PC-3 (cell line): Measurements from ENCODE around the gene GLDC. TPM values are rescaled to one million over a fixed set of nuclear protein-coding genes. Genes with fewer than 3 reads are reported as not detected.
A peak's percentile ranks its signal among the peaks of the same experiment; 100 is the strongest.

ENCODE experiments used
- ATAC-seq: fragments of 200-7000 bp; cut with Tn5 transposase; 2 replicates; pipeline ENCODE4 v1.9.1; 2020; ENCODE audit warnings: mild to moderate bottlenecking, moderate library complexity
- BruUV-seq: library from RNA; stranded (reverse); fragments of 400-500 nt; replicated peaks from 2 replicates; lab custom pipeline; 2021; lab: Mats Ljungman, UMichigan
- CTCF ChIA-PET: fragments of 300-600 bp; sonication (Branson Sonifier 250); formaldehyde crosslinking; loops from one replicate; lab custom pipeline; 2022; ENCODE audit warnings: antibody characterized with exemption; lab: Charles Lee
- POLR2A ChIA-PET: fragments of 300-600 bp; sonication (Branson Sonifier 250); formaldehyde crosslinking; loops from one replicate; lab custom pipeline; 2022; ENCODE audit warnings: antibody characterized with exemption; ENCODE audit not compliant: unreplicated experiment; lab: Charles Lee
- DNase-seq: peaks from one replicate; pipeline ENCODE4 v3.0.0-alpha.2; 2015
- H2AFZ ChIP-seq: fragments of 300-600 bp; sonication (generic); 2 replicates; pipeline ENCODE4 v1.6.0; 2016; ENCODE audit warnings: antibody characterized with exemption, low read length
- H3F3A ChIP-seq: fragments of 300-600 bp; sonication (generic); one replicate; pipeline ENCODE4 v1.6.0; 2017; ENCODE audit warnings: antibody characterized with exemption, low read length, control low read depth, mild to moderate bottlenecking; ENCODE audit not compliant: unreplicated experiment
- H3K27ac ChIP-seq: fragments of 300-600 bp; sonication (generic); 2 replicates; pipeline ENCODE4 v1.5.1; 2016; ENCODE audit warnings: mild to moderate bottlenecking, low read length
- H3K27me3 ChIP-seq: fragments of 300-600 bp; sonication (generic); 2 replicates; pipeline ENCODE4 v1.6.1; 2016; ENCODE audit warnings: low read length, mixed read lengths
- H3K36me3 ChIP-seq: fragments of 300-600 bp; sonication (generic); 2 replicates; pipeline ENCODE4 v1.6.1; 2016; ENCODE audit warnings: low read depth, mixed run types, low read length, mixed read lengths
- H3K4me1 ChIP-seq: fragments of 300-600 bp; sonication (generic); 2 replicates; pipeline ENCODE4 v1.5.1; 2016; ENCODE audit warnings: low read length; ENCODE audit not compliant: insufficient read depth
- H3K4me2 ChIP-seq: fragments of 300-600 bp; sonication (generic); 2 replicates; pipeline ENCODE4 v1.6.0; 2016; ENCODE audit warnings: low read length
- H3K4me3 ChIP-seq: fragments of 300-600 bp; sonication (generic); 2 replicates; pipeline ENCODE4 v1.5.1; 2016; ENCODE audit warnings: mild to moderate bottlenecking, low read length, mixed read lengths
- H3K79me2 ChIP-seq: fragments of 300-600 bp; sonication (generic); 2 replicates; pipeline ENCODE4 v1.6.1; 2017; ENCODE audit warnings: low read length, mixed read lengths
- H3K9ac ChIP-seq: fragments of 300-600 bp; sonication (generic); 2 replicates; pipeline ENCODE4 v1.6.0; 2016; ENCODE audit warnings: mild to moderate bottlenecking, low read length
- H3K9me2 ChIP-seq: fragments of 300-600 bp; sonication (generic); replicated peaks from 2 replicates; pipeline ENCODE4 v1.6.1; 2016; ENCODE audit warnings: mixed run types, low read length, mixed read lengths
- H3K9me3 ChIP-seq: fragments of 300-600 bp; sonication (generic); 2 replicates; pipeline ENCODE4 v1.6.1; 2016; ENCODE audit warnings: low read length, mixed read lengths
- H4K20me1 ChIP-seq: fragments of 300-600 bp; sonication (generic); 2 replicates; pipeline ENCODE4 v1.6.1; 2016; ENCODE audit warnings: low read length, mixed read lengths
- EZH2 ChIP-seq: fragments of 300-600 bp; sonication (generic); IDR thresholded peaks from one replicate; pipeline ENCODE4 v1.6.1; 2017; ENCODE audit warnings: antibody characterized with exemption, mild to moderate bottlenecking, low read length; ENCODE audit not compliant: unreplicated experiment
- EZH2phosphoT487 ChIP-seq: fragments of 300-600 bp; sonication (generic); IDR thresholded peaks from 2 replicates; pipeline ENCODE4 v1.6.1; 2018; ENCODE audit warnings: mild to moderate bottlenecking, antibody characterized with exemption, low read length, borderline replicate concordance
- intact Hi-C: fragments of 100-400 bp; cut with micrococcal nuclease; formaldehyde crosslinking; loops from 2 replicates; pipeline ENCODE4 v1.9.0; 2023
- total RNA-seq: library from RNA; depleted of rRNA; stranded (reverse); fragments of >200 nt; gene quantifications from 2 replicates; pipeline ENCODE4 v1.2.3, GENCODE V29; 2014
- TF ChIP-seq, protein P1 (sequence below): fragments of 300-600 bp; sonication (generic); conservative IDR thresholded peaks from 2 replicates; pipeline ENCODE4 v1.5.1; 2017; ENCODE audit warnings: antibody characterized with exemption, low read depth, mild to moderate bottlenecking, low read length

Gene GLDC
- total RNA-seq, 1 experiment from 2014 or later, result 8.1 TPM

DNA sequence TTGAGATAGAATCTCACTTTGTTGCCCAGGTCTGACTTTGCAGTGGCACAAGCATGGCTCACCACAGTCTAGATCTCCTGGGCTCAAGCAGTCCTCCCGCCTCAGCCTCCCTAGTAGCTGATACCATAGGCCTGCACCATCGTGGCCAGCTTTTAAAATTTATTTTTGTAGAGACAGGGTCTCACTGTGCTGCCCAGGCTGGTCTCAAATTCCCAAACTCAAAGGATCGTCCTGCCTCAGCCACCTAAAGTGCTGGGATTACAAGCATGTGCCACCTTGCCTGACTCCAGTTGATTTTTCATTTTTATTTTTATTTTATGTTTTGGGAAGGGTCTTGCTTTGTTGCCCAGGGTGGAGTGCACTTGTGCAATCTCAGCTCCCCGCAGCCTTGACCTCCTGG lies 41.7 kb upstream of the GLDC start:
- DNase-seq (no peak), ATAC-seq (no peak)
- intact Hi-C loops, result no loop called here
- Histone ChIP-seq H3K9me2 (no peaks in the 10 kb centered on the region), H3K4me1 (peaks cover 7% of the 10 kb centered on the region; the same call in 1 of the 2 replicates), H3K27ac (no peak overlapping the region), H3K79me2 (peaks cover 23% of the 10 kb centered on the region), H3K4me3 (no peak overlapping the region), H3K4me2 (no peak overlapping the region), H3K27me3 (no peaks in the 10 kb centered on the region), H3K36me3 (no peaks in the 10 kb centered on the region), H2AFZ (no peak overlapping the region), H4K20me1 (no peaks in the 10 kb centered on the region), H3F3A (no peaks in the 10 kb centered on the region), H3K9me3 (no peaks in the 10 kb centered on the region), H3K9ac (no peak overlapping the region)
- no TSS peak for BruUV-seq
- TF ChIP-seq EZH2 (no peak), EZH2phosphoT487 (no peak)
- TF ChIP-seq, protein P1, sequence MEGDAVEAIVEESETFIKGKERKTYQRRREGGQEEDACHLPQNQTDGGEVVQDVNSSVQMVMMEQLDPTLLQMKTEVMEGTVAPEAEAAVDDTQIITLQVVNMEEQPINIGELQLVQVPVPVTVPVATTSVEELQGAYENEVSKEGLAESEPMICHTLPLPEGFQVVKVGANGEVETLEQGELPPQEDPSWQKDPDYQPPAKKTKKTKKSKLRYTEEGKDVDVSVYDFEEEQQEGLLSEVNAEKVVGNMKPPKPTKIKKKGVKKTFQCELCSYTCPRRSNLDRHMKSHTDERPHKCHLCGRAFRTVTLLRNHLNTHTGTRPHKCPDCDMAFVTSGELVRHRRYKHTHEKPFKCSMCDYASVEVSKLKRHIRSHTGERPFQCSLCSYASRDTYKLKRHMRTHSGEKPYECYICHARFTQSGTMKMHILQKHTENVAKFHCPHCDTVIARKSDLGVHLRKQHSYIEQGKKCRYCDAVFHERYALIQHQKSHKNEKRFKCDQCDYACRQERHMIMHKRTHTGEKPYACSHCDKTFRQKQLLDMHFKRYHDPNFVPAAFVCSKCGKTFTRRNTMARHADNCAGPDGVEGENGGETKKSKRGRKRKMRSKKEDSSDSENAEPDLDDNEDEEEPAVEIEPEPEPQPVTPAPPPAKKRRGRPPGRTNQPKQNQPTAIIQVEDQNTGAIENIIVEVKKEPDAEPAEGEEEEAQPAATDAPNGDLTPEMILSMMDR, result no peak
- CTCF ChIA-PET, result no interaction called here
- POLR2A ChIA-PET, result interaction anchor here (0.6 kb wide), 1 partner anchor 1726 kb away, joined by 13 read pairs; no protein-coding TSS in a partner anchor

DNA sequence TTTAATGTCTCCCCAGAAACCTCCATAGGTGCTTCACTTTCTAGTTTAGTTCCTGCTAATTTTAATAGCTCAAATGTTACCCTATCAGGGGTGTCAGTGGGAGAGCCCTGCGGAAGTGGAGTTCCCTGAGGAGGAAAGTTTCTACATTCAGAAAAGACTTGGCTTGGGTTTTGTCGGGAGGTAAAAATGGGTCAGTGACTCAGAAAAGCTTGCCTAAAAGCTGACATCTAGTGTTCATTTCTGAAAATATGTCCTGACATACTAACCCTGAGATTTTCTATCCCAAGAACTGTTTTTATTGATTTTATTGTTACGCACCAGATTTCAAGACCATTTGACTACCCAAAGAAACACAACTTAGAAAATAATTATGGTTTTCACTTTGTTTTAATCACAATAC lies 40.9 kb upstream of the GLDC start:
- BruUV-seq, result no TSS peak
- Histone ChIP-seq H4K20me1 (no peaks in the 10 kb centered on the region), H3K79me2 (peaks cover 28% of the 10 kb centered on the region), H3K4me3 (no peak overlapping the region), H3K36me3 (no peaks in the 10 kb centered on the region), H3K27me3 (no peaks in the 10 kb centered on the region), H3F3A (no peaks in the 10 kb centered on the region), H3K4me2 (no peak overlapping the region), H3K9me2 (no peaks in the 10 kb centered on the region), H3K27ac (no peak overlapping the region), H3K9ac (no peak overlapping the region), H2AFZ (no peak overlapping the region), H3K4me1 (peaks cover 7% of the 10 kb centered on the region; the same call in 1 of the 2 replicates), H3K9me3 (no peaks in the 10 kb centered on the region)
- intact Hi-C loops, result loop anchor here (1.0 kb wide), 1 partner anchor 101 kb away; no protein-coding TSS in a partner anchor
- DNase-seq (peak; percentile 40), ATAC-seq (no peak)
- ChIA-PET CTCF (no interaction called here), POLR2A (no interaction called here)
- TF ChIP-seq EZH2phosphoT487, result no peak
- TF ChIP-seq, protein P1, result peak; percentile 50
- TF ChIP-seq EZH2, result no peak

DNA sequence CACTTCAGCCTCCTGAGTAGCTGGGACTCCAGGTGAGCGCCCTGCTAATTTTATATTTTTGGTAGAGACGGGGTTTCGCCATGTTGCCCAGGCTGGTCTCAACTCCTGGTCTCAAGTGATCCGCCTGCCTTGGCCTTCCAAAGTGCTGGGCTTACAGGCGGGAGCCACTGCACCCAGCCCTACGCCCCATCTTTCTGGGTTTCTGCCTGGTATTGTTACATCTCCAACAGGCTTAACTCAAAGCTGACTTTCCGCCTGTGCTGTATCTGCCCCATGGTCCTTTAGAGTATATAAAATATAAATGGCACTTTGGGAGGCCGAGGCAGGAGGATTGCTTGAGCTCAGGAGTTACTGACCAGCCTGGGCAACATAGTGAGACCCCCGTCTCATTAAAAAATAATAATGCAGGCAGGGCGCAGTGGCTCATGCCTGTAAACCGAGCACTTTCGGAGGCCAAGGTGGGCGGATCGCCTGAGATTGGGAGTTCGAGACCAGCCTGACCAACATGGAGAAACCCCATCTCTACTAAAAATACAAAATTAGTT lies 36.5 kb upstream of the GLDC start:
- ChIA-PET CTCF (interaction anchor here (0.7 kb wide), 1 partner anchor 97 kb away, joined by 4 read pairs; no protein-coding TSS in a partner anchor), POLR2A (interaction anchor here (0.6 kb wide), 1 partner anchor 69 kb away, joined by 7 read pairs; no protein-coding TSS in a partner anchor)
- H3K79me2 ChIP-seq, result peaks cover 28% of the 10 kb centered on the region
- H3K36me3 ChIP-seq, result no peaks in the 10 kb centered on the region
- no peaks in the 10 kb centered on the region for H4K20me1 ChIP-seq
- no peaks in the 10 kb centered on the region for H3K9me2 ChIP-seq
- BruUV-seq, result no TSS peak
- ATAC-seq, result no peak; the same call in 1 of the 2 replicates
- H3K9ac ChIP-seq, result peak overlapping the region; percentile 92
- H3K4me1 ChIP-seq, result peaks cover 12% of the 10 kb centered on the region
- no peaks in the 10 kb centered on the region for H3K27me3 ChIP-seq
- H3K27ac ChIP-seq, result peak overlapping the region; percentile 93
- peak overlapping the region; percentile 82 for H3K4me3 ChIP-seq
- H3F3A ChIP-seq, result no peaks in the 10 kb centered on the region
- no peak for DNase-seq
- peak overlapping the region; percentile 92 for H2AFZ ChIP-seq
- H3K4me2 ChIP-seq, result peak overlapping the region; percentile 89
- TF ChIP-seq, protein P1, result no peak
- TF ChIP-seq EZH2phosphoT487, result no peak
- no peak for TF ChIP-seq EZH2
- intact Hi-C loops, result loop anchor here (2.0 to 5.0 kb wide), 2 partner anchors 37 to 270 kb away; partner anchors contain the start of genes GLDC and UHRF2
- no peaks in the 10 kb centered on the region for H3K9me3 ChIP-seq
